ENCODE results near the gene ANKRD7.

The ANKRD7 gene

DNA sequence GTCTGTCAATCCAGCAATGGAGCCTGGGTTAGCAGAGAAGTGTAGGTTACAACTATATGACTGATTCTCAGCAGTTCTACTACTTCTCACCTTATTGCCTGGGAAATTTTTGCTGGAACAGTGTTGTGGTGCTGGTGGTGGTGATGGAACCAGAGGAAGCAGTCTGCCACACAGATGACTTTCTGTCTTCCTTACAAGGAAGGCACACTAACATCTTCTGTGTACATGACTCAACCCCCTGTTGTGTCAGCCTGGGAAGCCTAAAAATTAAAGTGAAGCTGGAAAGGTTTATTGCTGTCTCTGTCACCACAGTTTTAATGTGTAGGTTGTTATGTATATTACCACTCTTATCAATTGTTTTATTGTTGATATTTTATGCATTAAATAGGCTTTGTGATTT is 40.3 kb downstream of the ANKRD7 start:
- DNase-seq (ENCODE audit: low read depth, low spot score): no peak
- Histone ChIP-seq H3K4me3 (ENCODE audit: insufficient read length, low read depth) (no peak overlapping the region), H3K4me1 (ENCODE audit: insufficient read depth, insufficient read length) (no peaks in the 10 kb centered on the region), H3K27me3 (ENCODE audit: insufficient read depth, insufficient read length) (no peaks in the 10 kb centered on the region), H3K9me3 (ENCODE audit: insufficient read depth, low read length) (no peaks in the 10 kb centered on the region), H3K36me3 (ENCODE audit: insufficient read depth, insufficient read length, low read length) (no peaks in the 10 kb centered on the region), H3K9ac (ENCODE audit: insufficient read length, low read depth) (no peak overlapping the region)
- TF ChIP-seq SUZ12 (IDR thresholded peaks at IDR 0.05; ENCODE audit: extremely low read depth, insufficient read depth, insufficient read length) (no peak), YY1 (IDR thresholded peaks at IDR 0.05; ENCODE audit: insufficient read depth, insufficient read length) (no peak), ZNF274 (IDR thresholded peaks at IDR 0.05; ENCODE audit: low read depth, low read length) (no peak)

DNA sequence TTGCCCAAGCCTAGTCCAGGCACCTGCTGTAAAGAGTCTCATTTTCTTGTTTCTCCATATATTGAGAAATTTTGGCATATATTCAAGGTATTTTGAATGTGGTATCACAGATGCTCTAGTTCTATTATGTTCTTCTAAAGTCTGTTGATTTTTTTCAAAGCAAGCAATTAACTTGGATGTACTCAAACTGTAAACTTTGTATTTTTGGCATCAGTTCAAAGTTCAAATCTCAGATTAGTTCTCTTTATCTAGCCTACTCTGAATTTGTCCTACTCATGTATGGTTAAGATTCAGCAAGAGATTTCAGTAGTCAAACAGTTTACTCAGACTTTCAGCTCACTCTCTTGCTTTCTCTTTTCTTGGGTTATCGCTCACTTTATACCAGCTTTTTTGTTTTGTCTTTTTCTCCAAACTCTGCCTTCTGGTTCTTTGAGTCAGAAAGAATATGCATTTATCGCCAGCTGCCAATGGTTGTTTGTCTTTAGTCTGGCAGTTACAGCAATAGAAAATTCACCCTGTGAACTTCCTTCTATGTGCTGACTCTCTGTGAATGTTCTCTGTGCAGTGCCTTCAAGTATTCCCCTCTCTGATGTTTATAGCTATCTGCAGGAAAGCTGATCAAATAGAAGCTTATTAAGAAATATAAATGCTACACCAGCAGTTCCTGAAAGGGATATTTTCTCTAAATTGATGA is 56.0 kb downstream of the ANKRD7 start:
- no peaks in the 10 kb centered on the region for H3K36me3 ChIP-seq (ENCODE audit: insufficient read depth, insufficient read length, low read length)
- H3K9me3 ChIP-seq (ENCODE audit: insufficient read depth, low read length): no peaks in the 10 kb centered on the region
- no peak overlapping the region for H3K9ac ChIP-seq (ENCODE audit: insufficient read length, low read depth)
- no peak overlapping the region for H3K4me3 ChIP-seq (ENCODE audit: insufficient read length, low read depth)
- H3K27me3 ChIP-seq (ENCODE audit: insufficient read depth, insufficient read length): no peaks in the 10 kb centered on the region
- no peak for TF ChIP-seq ZNF274 (IDR thresholded peaks at IDR 0.05; ENCODE audit: low read depth, low read length)
- no peak for TF ChIP-seq YY1 (IDR thresholded peaks at IDR 0.05; ENCODE audit: insufficient read depth, insufficient read length)
- TF ChIP-seq SUZ12 (IDR thresholded peaks at IDR 0.05; ENCODE audit: extremely low read depth, insufficient read depth, insufficient read length): no peak
- no peak for DNase-seq (ENCODE audit: low read depth, low spot score)
- no peaks in the 10 kb centered on the region for H3K4me1 ChIP-seq (ENCODE audit: insufficient read depth, insufficient read length)

DNA sequence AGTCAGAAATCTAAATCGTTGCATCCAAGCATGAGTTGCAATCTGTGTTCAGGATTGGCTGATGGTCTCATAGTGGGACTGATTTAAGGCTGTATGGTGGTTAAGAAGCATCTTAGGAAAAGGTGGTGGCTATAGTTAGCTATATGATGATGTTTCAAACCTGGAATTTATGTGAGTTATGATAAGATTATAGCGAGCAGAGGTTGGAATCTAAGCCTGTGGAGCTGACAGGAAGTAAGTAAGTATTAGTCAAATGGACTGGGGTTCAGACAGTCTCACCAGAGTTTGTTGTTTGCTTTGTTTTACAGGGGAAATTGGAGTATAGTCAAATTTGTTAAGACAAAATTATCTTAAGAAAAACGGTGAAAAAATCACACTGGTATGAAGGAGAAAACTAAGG is 56.7 kb downstream of the ANKRD7 start:
- no peaks in the 10 kb centered on the region for H3K27me3 ChIP-seq (ENCODE audit: insufficient read depth, insufficient read length)
- H3K4me1 ChIP-seq (ENCODE audit: insufficient read depth, insufficient read length): no peaks in the 10 kb centered on the region
- no peak overlapping the region for H3K9ac ChIP-seq (ENCODE audit: insufficient read length, low read depth)
- H3K36me3 ChIP-seq (ENCODE audit: insufficient read depth, insufficient read length, low read length): no peaks in the 10 kb centered on the region
- no peak for DNase-seq (ENCODE audit: low read depth, low spot score)
- no peak for TF ChIP-seq ZNF274 (IDR thresholded peaks at IDR 0.05; ENCODE audit: low read depth, low read length)
- no peak for TF ChIP-seq YY1 (IDR thresholded peaks at IDR 0.05; ENCODE audit: insufficient read depth, insufficient read length)
- no peak for TF ChIP-seq SUZ12 (IDR thresholded peaks at IDR 0.05; ENCODE audit: extremely low read depth, insufficient read depth, insufficient read length)
- H3K4me3 ChIP-seq (ENCODE audit: insufficient read length, low read depth): no peak overlapping the region
- H3K9me3 ChIP-seq (ENCODE audit: insufficient read depth, low read length): no peaks in the 10 kb centered on the region

DNA sequence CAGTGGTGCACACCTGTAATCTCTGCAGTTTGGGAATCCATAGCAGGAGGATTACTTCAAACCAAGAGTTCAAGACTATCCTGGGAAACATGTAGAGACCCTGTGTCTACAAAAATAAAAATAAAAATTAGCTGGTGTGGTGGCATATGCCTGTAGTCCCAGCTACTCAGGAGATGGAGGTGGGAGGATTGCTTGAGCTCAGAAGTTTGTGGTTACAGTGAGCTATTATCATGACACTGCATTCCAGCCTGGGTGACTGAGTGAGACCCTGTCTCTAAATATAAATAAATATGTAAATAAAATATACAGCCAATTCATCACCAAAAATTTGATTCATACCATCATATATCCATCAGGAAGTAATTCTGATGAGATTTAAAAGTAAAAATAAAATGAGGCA is 60.9 kb downstream of the ANKRD7 start:
- Histone ChIP-seq H3K27me3 (ENCODE audit: insufficient read depth, insufficient read length) (no peaks in the 10 kb centered on the region), H3K4me1 (ENCODE audit: insufficient read depth, insufficient read length) (no peaks in the 10 kb centered on the region), H3K9ac (ENCODE audit: insufficient read length, low read depth) (no peak overlapping the region), H3K9me3 (ENCODE audit: insufficient read depth, low read length) (no peaks in the 10 kb centered on the region), H3K36me3 (ENCODE audit: insufficient read depth, insufficient read length, low read length) (no peaks in the 10 kb centered on the region), H3K4me3 (ENCODE audit: insufficient read length, low read depth) (no peak overlapping the region)
- TF ChIP-seq SUZ12 (IDR thresholded peaks at IDR 0.05; ENCODE audit: extremely low read depth, insufficient read depth, insufficient read length): no peak
- no peak for DNase-seq (ENCODE audit: low read depth, low spot score)

DNA sequence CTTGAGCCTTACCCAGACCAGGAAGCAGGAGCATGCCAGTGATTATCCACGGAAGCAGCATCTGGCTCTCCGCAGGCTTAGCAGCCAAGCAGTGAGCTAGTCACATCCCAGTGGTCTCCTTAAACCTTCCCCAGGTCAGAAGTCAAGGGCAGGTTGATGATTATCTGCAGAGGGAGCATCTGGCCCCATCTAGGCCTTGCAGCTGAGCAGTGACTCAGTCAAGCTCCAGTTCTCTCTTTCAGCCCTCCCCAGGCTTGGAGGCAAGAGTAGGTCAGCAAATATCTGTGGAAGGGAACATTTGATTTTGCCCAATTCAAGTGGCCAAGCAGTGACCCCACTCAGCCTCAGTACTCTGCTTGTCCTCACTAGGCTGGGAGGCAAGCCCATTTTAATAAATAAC is 61.6 kb downstream of the ANKRD7 start:
- H3K9ac ChIP-seq (ENCODE audit: insufficient read length, low read depth): no peak overlapping the region
- TF ChIP-seq ZNF274 (IDR thresholded peaks at IDR 0.05; ENCODE audit: low read depth, low read length) (no peak), YY1 (IDR thresholded peaks at IDR 0.05; ENCODE audit: insufficient read depth, insufficient read length) (no peak), SUZ12 (IDR thresholded peaks at IDR 0.05; ENCODE audit: extremely low read depth, insufficient read depth, insufficient read length) (no peak)
- no peaks in the 10 kb centered on the region for H3K4me1 ChIP-seq (ENCODE audit: insufficient read depth, insufficient read length)
- no peak overlapping the region for H3K4me3 ChIP-seq (ENCODE audit: insufficient read length, low read depth)
- no peaks in the 10 kb centered on the region for H3K36me3 ChIP-seq (ENCODE audit: insufficient read depth, insufficient read length, low read length)
- H3K27me3 ChIP-seq (ENCODE audit: insufficient read depth, insufficient read length): no peaks in the 10 kb centered on the region
- H3K9me3 ChIP-seq (ENCODE audit: insufficient read depth, low read length): peaks cover 6% of the 10 kb centered on the region; the same call in 1 of the 2 replicates
- DNase-seq (ENCODE audit: low read depth, low spot score): no peak

DNA sequence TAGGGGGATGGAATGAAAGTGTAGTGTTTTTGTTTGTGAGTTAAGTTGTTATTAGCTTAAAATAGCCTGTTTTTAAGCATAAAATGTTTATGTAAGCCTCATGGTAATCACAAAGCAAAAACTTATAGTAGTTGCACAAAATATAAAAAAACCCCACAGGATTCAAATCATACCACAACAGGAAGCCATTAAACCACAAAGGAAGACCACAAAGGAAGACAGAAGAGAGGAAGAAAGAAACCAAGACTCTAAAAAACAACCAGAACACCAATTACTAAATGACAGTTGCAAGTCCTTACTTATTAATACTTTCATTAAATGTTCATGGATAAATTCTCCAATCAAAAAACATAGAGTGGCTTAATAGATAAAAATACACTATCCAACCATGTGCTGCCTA is 63.6 kb downstream of the ANKRD7 start:
- H3K4me3 ChIP-seq (ENCODE audit: insufficient read length, low read depth): no peak overlapping the region
- H3K27me3 ChIP-seq (ENCODE audit: insufficient read depth, insufficient read length): no peaks in the 10 kb centered on the region
- no peak overlapping the region for H3K9ac ChIP-seq (ENCODE audit: insufficient read length, low read depth)
- peaks cover 7% of the 10 kb centered on the region; the same call in 1 of the 2 replicates for H3K9me3 ChIP-seq (ENCODE audit: insufficient read depth, low read length)
- DNase-seq (ENCODE audit: low read depth, low spot score): no peak
- no peak for TF ChIP-seq ZNF274 (IDR thresholded peaks at IDR 0.05; ENCODE audit: low read depth, low read length)
- no peak for TF ChIP-seq YY1 (IDR thresholded peaks at IDR 0.05; ENCODE audit: insufficient read depth, insufficient read length)
- no peak for TF ChIP-seq SUZ12 (IDR thresholded peaks at IDR 0.05; ENCODE audit: extremely low read depth, insufficient read depth, insufficient read length)
- H3K36me3 ChIP-seq (ENCODE audit: insufficient read depth, insufficient read length, low read length): no peaks in the 10 kb centered on the region
- no peaks in the 10 kb centered on the region for H3K4me1 ChIP-seq (ENCODE audit: insufficient read depth, insufficient read length)

DNA sequence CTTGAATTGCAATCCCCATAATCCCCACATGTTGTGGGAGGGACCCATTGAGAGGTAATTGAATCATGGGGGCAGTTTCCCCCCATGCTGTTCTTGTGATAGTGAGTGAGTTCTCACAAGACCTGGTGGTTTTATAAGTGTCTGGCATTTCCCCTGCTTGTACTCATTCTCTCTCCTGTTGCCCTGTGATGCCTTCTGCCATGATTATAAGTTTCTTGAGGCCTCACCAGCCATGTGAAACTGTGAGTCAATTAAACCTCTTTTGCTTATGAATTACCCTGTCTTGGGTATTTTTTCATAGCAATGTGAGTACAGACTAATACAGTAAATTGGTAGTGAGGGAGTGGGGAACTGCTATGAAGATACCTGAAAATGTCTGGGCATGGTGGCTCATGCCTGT is 65.0 kb downstream of the ANKRD7 start:
- no peaks in the 10 kb centered on the region for H3K36me3 ChIP-seq (ENCODE audit: insufficient read depth, insufficient read length, low read length)
- H3K4me3 ChIP-seq (ENCODE audit: insufficient read length, low read depth): no peak overlapping the region
- no peak for DNase-seq (ENCODE audit: low read depth, low spot score)
- TF ChIP-seq YY1 (IDR thresholded peaks at IDR 0.05; ENCODE audit: insufficient read depth, insufficient read length): no peak
- no peak for TF ChIP-seq ZNF274 (IDR thresholded peaks at IDR 0.05; ENCODE audit: low read depth, low read length)
- TF ChIP-seq SUZ12 (IDR thresholded peaks at IDR 0.05; ENCODE audit: extremely low read depth, insufficient read depth, insufficient read length): no peak
- peaks cover 7% of the 10 kb centered on the region; the same call in 1 of the 2 replicates for H3K9me3 ChIP-seq (ENCODE audit: insufficient read depth, low read length)
- no peak overlapping the region for H3K9ac ChIP-seq (ENCODE audit: insufficient read length, low read depth)
- no peaks in the 10 kb centered on the region for H3K4me1 ChIP-seq (ENCODE audit: insufficient read depth, insufficient read length)
- H3K27me3 ChIP-seq (ENCODE audit: insufficient read depth, insufficient read length): no peaks in the 10 kb centered on the region
